ENCODE data around the gene CHRM2.
"Not testable (repeated sequence)": the region's sequence is repeated elsewhere in the genome, so short reads cannot be mapped to it uniquely, and the experiment has no call there.

Gene CHRM2

DNA sequence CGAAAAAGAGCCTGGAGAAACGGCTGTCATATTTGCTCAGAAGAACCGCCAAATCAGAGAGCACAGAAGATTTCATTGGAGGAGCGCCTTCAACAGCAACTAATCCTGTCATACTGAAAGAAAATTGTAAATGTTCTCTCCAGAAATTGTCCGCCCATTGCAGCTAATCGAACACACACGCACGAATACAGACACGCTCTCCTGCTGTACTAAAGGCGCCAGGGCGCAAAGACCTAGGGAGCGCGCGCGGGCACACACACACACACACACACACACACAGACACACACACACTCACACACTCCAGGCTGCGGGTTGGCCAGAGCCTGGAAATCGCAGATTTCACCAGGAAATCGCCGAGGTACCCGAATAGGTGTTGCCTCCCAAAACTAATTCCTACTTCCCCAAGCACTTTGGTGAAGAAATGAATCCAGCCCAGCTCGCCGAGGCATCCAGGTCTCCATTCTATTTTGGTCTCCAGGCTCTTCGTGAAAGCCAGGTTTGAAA is at the start of gene CHRM2:
Gene CHRM2, plus strand, starts transcription at position 157 of the 505 bp plus-strand sequence. CDS start 146,214 bp downstream, outside the sequence.
- DNase-seq (ENCODE audit: low spot score) = peak; percentile 69

DNA sequence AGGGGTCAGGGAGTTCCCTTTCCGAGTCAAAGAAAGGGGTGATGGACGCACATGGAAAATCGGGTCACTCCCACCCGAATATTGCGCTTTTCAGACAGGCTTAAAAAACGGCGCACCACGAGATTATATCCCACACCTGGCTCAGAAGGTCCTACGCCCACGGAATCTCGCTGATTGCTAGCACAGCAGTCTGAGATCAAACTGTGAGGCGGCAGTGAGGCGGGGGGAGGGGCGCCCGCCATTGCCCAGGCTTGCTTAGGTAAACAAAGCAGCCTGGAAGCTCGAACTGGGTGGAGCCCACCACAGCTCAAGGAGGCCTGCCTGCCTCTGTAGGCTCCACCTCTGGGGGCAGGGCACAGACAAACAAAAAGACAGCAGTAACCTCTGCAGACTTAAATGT is 37.1 kb upstream of the CHRM2 start:
- not testable (repeated sequence) for DNase-seq (ENCODE audit: low spot score)

DNA sequence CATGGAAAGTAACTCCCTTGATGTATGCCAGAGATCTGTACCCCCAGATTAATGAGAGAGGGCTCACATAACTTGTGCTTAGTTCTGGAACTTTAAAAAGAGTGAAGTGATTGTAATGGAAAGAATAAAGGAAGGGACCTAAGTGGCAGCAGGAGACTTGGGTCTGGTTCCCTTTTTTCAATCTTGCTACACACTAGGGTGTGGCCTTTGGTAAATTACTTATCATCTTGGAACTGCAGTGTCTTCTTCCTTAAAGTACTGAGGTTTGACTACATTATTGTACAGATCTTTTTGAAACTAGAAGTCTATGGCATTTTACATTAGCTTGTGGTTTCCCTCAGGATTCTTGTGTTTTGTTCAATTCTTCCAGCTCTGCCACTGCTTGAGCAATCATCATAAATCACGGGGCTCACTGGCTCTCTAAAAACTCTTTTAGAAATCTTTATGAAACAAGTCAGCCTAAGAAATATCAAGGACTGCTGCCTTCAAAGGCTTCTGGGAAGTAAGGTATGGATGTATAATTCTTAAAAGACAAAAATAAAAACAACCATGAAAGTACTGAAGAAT is 22.5 kb upstream of the CHRM2 start:
- DNase-seq (ENCODE audit: low spot score) = no peak

DNA sequence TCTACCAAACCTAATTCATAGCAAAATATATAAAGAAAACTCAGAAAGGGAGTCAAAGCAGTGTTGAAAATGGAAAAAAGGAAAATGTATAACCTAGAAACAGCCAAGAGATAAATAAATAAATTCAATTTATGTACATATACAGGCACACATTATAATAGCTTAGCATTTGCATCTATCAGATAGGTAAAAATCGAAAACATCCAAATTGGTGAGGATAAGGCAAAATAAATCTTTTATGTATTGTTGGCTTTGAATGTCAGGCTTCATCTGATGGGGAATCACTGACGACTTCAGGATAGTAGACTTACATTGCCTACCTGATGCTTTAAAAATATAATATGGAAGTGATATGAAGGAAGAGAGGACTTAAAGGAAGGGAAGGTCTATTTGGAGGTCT is 20.6 kb upstream of the CHRM2 start:
- DNase-seq (ENCODE audit: low spot score) = no peak

DNA sequence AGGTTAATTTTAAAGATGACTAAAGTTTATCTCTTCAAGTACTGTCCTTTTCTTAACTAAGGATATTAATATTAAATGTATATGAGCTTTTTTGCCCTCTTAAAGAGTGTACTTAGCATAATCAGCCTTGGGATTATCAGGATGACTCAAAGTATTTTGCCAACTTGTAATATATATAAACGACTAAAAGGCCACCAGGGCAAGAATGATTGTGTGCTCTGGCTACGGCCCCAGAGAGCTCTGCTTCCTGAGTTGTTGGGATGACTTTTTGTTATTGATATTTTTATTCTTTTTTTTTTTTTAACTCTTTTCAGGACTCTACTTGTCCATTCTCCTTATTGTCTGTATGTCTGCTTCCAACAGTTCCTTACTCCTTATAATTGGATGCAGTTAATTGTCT is 14.8 kb upstream of the CHRM2 start:
- DNase-seq (ENCODE audit: low spot score) = no peak

DNA sequence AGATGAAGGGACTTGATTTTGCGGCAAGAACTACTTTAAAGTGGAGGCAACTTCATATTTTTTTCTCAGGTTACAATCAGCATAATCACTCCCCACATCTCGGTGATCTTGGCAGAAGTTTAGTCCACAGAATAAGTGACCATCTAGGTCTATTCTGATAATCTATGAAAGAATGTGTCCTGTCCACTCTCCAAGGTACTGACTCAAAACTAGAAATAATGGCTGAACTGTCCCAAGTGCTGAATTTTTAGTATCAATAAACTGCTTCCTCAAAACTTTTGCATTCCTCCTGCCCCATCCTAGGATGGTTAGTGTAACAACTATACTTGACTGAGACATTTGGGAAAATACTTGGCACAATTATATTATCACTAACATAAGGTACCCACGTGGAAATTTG is 10.9 kb upstream of the CHRM2 start:
- no peak for DNase-seq (ENCODE audit: low spot score)

DNA sequence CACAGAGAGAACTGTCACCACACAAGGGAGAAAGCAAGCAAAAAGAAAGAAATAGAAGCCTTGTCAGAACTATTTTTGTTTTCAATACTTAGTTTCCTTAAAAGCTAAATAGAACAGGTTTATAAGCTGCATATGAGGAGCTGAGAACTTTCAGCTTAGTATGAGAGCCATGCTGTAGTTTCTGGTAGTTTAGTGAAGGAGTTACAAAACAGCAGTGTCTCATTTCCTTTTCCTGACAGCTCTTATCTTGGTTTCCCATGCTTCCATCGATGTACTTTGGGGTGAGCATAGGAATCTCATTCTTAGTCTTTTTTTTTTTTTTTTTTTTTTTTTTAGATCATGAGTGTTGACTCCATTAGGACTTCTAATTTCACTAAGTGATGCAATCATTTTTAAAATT is 8.6 kb upstream of the CHRM2 start:
- no peak for DNase-seq (ENCODE audit: low spot score)

DNA sequence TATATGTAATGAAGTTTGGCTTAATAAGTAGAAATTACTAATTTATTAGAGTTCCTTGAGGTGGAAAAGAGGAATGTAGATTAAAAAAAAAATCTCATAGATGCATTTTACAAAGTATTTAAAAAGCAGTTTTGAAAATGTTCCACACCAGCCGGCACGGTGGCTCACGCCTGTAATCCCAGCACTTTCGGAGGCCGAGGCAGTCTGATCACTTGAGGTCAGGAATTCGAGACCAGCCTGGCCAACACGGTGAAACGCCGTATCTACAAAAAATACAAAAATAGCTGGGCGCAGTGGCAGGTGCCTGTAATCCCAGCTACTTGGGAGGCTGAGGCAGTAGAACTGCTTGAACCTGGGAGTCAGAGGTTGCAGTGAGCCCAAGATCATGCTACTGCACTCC is 3.2 kb upstream of the CHRM2 start:
- no peak for DNase-seq (ENCODE audit: low spot score)

DNA sequence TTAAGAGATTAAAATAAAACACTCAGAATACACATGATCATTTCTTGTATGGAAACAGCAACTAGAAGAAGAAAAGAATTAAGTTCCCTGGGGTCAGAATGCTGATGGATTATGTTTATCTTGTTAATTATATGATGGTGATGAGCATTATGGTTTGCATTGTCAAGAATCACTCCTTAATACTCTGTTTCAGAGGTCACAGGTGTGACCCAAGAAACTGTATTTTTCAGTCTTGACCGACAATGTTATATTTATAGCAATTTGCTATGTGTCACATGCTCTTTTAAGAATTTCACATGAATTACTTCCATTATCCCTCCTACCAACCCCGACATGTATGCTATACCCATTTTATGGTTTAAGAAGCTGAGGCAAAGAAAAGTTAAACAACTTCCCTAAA is 2.7 kb upstream of the CHRM2 start:
- DNase-seq (ENCODE audit: low spot score) = no peak

DNA sequence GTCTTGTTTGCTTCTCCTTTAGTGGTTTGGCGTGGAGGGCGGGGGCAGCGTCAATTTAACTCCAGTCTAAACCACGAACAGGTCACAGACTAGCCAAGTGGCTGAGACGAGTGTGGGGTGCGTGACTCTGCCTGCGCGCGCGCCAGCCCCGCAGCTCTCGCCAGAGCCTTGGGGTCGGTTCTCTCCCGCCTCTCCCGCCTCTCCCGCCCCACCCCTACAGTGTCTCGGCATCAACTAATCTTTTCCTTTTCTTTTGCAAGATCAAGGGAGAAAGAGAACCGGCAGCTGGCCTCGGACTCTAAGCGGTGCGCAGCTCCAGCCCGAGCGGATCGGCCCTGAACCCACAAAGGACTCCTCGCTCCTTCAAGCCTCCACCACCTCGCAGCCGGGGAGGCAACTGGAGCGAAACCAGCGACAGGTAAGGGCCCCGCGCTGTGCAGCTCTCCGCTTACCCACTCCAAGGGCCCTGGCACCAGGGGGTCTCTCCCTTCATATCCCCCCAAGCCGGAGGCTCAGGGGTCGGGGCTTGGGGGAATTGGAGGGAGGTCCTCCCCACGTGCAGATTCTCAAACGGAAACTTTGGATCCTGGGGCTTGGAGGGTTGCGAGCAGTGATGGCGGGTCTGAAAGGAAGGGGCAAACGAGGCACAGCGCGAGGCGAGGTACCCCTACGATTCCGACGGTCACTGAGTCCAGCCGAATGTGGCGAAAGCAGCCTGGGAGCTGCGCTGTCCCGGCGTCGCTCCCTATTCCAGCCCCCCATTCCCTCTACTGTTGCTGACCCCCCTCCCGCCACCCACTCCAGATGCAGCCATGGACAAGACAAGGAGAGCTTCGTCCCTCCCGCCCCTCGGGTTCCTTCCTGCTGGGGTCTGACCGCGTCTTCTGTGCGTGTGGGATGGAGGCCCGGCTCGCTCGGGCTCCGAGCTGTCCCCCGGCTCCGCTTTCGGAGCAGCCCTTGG is 829 bp downstream of the CHRM2 start:
- peak; percentile 61 for DNase-seq (ENCODE audit: low spot score)

DNA sequence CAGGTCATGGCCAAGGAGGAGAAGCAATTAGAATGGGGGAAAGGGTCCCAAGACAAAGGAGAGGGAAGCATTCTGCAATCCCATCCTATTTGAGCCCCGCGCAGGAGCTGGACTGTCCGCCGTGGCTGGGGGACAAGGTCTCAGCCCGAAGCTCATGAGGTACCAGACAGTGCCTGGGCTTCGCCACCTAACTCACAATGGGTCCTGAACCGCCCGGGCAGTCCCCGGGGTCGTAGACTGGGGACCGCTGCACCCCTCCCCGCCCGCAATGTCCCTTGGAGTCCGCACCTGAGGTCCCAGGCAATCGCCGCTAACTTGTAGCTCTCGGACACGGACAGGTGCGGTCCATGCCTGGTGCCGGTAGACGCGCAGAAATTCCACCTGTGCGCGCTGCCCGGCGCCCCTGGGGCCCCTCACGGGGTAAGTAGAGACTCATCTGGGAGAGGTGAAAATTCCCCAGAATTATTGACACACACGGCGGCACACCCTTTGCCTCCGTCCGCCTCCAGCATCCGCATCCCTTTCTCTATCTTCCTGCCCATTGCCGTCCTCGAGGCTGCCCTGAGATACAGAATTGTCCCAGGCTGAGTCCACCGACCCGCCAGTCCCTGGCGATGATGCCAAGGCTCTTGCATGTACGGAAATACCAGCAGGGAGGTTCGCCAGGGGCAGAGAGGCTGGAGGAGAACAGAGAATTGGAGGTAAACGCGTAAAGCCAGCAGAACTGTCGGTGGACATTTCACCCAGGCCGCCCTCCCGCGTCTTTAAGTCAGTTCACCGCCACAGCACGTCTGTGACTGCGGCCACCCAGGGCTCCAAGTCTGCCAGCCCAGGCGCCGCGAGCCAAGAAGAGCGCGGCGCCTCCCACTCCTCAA is 1.8 kb downstream of the CHRM2 start:
- DNase-seq (ENCODE audit: low spot score) = peak; percentile 17

DNA sequence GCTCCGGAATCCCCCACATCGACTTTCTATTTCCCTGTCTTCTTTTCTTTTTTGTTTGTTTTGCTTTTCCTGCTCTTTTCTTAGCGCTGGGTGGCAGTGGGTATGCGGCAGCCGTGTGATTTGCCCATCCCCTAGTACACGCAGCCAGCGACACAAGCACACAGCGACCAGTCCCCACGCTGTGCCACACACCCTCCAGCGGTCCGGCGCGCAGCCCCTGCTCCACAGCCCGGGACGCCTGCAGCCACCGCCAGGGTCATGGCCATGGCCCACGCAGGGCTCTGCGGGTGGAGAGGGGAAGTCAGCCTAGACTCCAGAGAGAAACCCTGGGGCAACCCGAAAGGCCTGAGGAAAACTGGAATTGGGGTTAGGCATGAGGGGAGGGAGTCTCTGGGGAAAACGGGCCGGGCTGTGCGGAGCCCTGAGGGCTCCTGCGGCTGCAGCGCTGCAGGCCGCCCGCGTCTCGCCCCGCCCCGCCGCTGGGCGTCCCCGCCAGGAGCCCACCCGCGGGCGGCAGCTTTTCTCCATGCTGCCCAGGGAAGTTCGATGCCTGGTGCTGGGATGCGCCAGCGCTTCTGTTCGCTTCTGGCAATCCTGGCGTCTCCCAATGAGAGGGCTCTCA is 2.5 kb downstream of the CHRM2 start:
- peak; percentile 23 for DNase-seq (ENCODE audit: low spot score)

DNA sequence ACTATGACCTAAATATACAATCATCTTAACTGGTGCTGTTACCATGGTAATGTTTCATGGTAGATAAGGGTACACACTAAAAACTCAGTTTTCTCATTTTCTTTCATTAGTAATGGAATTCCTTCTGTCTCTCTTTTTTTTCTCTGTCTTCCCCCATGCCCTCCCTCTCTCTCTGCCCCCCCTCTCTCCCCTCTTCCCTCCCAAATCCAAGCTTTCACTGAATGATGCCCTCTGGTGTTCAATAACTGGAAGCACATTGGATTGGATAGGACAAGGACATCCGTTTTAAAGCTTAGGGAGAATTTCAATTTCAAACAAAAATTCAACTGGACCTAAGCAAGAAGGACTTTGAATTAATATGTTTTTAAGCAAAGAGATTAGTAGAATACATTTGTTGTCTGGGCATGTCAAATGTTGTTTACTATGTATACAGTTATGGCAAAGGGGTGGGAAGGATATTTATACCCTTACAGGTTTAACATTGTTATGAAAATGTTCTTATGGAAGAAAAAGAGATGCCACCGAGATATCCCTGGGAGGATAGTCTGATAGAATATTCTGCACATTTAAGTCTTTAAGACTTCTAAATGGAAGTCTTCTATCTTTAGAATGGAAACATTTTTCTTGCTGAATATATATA is 6.1 kb downstream of the CHRM2 start:
- peak; percentile 27 for DNase-seq (ENCODE audit: low spot score)

DNA sequence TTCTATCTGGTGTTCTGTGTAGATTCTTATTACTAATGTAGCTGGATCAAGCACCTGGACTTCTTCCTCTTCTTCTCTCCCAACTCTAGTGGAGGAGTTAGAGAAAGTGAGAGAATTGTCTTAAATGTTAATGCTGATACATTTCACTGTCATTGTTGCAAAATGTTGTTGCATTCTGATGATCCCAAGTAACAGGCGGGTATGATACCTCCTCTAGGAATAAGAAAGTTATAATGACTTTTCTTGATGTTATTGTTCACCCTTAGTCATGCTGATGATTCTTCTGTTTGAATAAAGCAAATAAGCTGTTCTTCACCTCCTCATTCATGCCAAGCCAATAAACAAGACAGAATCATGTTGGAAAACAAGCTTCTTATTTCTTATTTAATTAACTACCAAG is 9.1 kb downstream of the CHRM2 start:
- DNase-seq (ENCODE audit: low spot score) = no peak

DNA sequence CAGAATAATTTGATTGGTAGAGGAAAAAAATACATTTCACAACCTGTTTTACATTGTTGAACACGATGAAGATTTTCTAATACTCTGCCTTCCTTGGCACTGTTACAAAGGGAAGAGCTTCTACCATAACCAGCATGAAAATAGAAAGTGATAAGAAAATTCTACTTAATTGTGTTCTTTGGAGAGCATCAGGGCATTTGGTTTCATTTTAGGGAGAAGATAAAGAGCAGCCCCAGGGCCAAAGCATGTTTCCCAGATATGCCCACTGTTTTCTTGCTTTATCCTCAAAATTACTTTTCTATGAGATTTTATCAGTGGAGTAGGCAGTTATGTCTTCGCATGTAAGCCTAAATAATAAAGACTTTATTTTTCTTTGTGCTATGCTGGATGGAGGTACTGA is 9.5 kb downstream of the CHRM2 start:
- DNase-seq (ENCODE audit: low spot score) = no peak

DNA sequence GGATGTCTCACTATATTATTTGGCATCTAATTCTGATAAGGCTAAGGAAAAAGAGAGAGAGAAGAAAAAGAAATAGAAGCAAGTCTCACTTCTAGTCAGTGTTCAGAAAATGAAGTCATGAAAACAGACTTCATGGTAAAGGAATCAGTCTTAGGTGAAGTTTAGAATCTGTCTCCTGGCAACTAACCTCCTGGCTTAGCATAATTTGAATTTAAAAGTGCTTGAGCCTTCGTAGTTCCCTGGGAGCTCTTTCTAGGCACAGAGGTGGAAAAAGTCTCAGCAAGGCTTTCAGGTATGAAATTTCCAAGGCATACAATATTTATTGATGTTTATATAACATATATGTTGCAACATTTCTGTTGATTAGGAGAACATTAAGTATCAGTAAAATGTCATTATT is 10.4 kb downstream of the CHRM2 start:
- DNase-seq (ENCODE audit: low spot score) = no peak

DNA sequence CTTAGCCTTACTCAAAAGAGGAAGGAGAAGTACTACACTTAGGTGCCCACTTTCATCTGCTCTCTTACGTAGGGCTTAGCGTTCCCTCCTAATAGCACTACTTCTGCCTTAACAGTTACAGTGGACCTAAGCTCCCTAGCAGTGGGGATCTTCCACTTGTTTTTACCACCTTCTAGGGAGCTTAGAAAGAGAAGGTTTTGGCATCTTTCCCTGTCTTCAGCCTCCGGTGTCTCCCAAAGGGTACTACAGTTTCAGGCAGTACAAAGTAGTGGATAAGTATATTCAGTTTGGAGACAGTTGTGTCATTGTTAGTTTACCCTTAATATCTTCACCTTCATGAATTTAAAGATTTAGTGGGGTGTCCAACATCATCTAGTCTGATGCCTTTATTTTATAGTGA is 14.6 kb downstream of the CHRM2 start:
- DNase-seq (ENCODE audit: low spot score) = no peak

DNA sequence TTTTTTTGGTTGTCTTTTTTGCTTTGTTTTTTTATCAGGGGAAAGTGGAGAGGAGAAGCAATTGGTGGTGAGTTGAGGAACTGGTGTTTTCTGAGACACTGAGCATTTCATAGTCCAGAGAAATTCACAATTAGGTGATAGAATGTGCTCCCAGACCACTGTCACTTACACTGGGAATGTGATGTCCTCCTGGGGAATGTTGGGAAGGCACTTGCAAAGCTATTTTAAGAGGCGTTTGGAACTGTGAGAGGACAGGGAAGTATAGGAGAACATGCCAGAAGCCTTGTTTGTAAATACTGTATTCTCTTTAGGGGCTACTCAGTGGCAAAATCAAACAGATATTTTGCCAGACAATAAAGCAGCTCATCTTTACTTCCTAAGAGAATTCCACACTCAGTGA is 16.0 kb downstream of the CHRM2 start:
- DNase-seq (ENCODE audit: low spot score) = no peak

DNA sequence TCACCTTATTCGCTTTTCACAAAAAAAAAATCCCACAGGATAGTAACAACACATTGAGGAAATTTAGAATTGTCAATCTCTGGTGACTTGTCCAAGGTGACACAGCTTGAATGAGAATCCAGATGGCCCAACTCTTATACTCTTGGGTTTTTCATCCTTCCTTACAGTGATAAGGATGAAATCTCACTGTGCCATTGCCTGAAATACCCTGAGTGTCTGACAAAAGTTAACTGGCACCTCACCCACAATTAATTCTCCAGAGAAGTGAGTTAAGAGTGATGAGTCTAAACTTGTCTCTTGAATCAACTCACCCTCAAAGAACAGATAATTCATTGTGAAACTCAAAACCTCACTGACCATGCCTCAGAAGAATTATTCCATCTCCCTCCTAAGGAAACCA is 18.9 kb downstream of the CHRM2 start:
- no peak for DNase-seq (ENCODE audit: low spot score)

DNA sequence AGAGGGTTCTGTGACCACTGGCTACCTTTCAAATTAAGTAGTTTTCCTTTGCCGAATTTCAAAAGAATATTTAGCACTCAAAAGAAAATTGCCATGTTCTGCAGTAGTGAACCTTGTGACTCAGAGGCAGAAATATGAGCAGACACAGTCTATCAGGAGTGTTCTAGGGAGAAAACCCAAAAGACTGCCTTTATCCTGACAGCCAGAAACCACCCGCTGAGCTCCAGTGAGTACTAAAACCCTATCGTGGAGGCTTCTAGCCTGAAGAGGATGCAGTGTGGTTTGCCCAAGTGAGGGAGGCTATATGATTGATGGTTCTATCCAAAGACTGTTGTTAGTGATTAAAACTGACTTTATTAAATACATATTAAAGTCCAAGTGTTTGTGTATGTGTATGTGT is 21.9 kb downstream of the CHRM2 start:
- DNase-seq (ENCODE audit: low spot score) = no peak

DNA sequence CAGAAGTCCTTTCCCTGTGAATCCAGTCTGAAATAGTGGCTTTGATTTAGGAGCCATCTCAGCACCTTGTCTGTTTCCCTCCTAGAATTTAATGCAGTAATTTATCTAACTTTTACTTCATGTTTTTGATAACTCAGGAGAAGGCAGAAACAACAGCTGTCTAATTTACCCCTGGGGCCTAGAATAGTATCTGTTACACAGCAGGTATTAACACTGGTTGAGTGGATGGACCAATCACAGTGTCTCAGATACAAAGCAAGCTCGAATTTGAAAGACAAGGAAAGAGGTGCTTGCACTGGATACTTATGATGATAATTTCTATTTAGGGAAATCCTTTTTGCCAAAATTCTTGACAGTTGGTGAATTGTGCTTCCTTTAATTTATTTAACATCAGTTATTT is 23.4 kb downstream of the CHRM2 start:
- DNase-seq (ENCODE audit: low spot score) = no peak

DNA sequence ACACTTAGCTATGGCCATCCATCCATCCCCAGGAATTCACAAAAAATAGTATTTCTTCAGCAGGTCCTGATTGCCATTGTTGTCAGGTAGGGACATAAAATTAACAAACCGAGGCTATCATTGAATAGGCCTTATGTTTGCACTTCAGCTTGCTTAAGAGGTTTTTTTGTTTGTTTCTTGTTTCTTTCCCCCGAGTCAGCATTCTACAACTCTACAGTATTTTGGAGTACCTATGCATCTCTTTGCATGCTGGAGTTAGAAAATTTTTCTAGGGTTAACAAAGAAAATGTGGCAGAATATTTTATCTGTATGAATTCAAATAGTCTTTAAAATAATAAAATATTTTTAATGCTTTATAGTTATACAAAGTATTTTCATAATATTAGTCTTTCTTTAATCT is 26.3 kb downstream of the CHRM2 start:
- no peak for DNase-seq (ENCODE audit: low spot score)
